ENCODE data around the gene NFATC1.
A peak's percentile ranks its signal among the peaks of the same experiment; 100 is the strongest.

The NFATC1 gene

DNA sequence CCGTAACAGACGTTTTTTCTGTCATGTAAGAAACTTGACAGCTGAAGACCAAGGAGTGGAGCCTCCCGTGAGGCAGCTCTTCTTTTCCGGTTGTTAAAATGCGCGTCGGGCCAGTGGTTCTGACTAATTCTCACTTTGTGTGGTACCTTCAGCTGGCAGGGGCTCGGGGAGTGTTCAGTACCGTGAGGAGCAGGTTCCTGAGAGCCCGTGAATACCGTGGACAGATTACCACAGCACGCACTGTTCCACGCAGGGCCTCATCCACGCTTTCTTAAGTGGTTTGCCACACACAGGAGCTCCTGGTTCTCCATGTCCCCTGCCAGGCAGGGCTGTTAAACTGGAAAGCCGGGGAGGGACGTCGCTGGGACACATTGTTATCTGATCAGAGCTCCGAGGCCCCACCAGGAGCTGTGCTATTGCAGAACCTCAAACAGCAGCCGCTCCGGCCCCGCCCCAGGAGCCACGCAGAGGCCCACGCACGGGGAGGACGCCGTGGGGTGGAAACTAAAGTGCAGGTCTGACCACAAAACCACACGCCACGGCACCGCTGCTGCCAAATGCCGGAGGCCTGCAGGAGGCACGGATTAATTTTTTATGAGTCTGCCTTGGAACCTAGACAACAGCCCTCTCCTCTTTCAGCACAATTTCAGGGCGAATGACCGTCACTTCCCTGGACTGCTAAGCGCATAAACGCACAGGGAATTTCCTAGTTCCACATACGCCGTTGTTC lies 43.3 kb downstream of the NFATC1 start:
- DNase-seq (ENCODE audit: low read depth in 1 of 2, low spot score in 1 of 2): peak in 1 of 2 donors; percentile 15

DNA sequence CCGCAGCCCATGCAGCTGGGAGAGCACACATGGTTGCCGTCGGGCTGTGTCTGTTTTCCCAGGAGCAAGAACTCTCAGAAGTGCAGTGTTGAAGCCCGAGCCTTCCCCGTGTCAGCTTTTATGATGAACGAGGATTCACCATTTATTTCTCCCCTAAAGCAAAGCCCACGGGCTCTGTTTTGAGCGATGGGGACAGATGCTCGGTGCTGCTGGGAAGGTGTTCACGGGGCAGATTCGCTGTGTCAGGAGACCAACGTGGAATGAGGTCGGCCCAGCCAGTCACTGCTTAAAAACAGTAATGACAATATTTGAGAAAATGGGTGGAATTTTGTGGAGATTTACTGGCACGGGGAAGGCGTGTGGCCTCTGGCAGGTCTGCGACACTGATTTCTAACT lies 43.9 kb downstream of the NFATC1 start:
- DNase-seq (ENCODE audit: low read depth in 1 of 2, low spot score in 1 of 2): no peak

DNA sequence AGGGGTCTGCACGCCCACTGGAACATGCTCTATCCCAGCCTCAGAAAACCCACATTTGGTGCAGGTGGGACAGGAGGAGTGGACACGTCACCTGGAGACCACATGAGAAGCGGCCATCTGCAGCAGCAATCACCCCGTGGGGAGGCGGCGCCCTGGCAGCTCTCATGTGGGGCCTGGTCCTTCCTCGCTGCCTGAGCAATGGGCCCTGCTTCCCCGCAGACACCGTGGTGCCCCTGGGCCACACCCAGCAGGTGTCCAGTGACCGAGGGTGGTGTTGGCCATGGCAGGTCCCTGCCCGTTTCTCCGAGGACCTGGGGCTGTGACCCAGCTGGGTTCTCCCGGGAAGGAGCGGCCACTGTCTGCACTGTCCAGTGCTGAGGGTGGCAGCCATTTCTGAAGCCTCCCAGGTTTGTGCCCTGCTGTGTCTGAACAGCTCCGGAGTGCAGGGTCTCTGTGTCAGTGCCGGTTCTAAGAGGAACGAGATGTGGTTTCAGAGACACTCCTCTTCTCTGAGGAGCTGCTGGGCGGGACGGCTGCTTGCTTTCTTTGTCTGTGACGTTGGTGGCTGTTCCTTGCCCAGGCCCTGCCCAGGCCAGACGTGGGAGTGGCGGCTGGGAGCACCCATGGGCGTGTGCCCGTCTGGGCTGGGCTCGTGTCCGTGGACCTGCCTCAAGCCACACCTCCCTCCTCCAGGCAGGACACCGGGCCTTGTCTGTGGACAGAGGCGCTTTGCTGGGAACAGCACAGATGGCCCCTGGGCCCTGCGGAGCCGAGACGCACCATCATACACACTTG lies 44.8 kb downstream of the NFATC1 start:
- DNase-seq (ENCODE audit: low read depth in 1 of 2, low spot score in 1 of 2): no peak

DNA sequence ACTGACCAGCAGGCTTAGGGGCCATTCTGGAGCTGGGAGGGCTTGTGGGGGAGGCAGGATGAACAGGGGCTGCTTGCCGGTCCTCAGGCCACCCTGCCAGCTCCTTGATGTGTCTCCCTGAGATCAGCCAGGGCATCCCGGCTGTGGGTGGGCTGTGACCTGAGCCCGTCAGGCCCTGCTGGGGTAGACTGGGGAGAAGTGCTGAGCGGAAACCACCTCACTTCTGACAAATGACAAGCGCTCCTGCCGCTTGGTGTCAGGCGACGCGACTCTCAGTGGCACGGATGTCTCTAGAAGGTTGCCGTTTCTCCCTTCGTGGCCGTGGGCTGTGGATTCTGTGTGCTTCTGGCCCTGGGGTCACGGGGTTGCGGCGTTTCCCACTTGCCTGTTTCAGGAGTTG lies 45.7 kb downstream of the NFATC1 start:
- no peak for DNase-seq (ENCODE audit: low read depth in 1 of 2, low spot score in 1 of 2)

GRCh38 chr18:79442508-79443221 lies 46.9 kb downstream of the NFATC1 start:
- no peak for DNase-seq (ENCODE audit: low read depth in 1 of 2, low spot score in 1 of 2)

DNA sequence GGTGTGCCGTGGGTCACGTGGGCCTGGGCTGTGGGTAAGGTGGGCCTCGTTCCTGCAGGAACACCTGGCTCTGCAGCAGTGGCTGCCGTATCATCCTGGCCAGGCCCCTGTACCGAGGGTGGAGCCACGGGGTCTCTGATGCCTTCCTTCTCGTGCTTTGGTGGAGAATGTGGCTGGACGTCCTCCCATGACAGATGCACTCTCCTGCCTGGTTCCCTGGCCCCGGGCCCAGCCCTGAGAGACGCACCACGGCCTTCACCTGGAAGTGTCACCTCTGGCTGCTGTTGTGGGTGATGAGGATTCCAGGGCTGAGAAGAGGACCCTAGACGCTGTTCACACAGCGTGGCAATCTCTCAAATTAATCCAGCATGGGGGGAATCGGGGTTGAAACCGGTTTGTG lies 49.5 kb downstream of the NFATC1 start:
- DNase-seq (ENCODE audit: low read depth in 1 of 2, low spot score in 1 of 2): no peak

- no peak for DNase-seq (ENCODE audit: low read depth in 1 of 2, low spot score in 1 of 2)
These were observed 50.2 kb downstream of the NFATC1 start for GRCh38 chr18:79445696-79446561.

DNA sequence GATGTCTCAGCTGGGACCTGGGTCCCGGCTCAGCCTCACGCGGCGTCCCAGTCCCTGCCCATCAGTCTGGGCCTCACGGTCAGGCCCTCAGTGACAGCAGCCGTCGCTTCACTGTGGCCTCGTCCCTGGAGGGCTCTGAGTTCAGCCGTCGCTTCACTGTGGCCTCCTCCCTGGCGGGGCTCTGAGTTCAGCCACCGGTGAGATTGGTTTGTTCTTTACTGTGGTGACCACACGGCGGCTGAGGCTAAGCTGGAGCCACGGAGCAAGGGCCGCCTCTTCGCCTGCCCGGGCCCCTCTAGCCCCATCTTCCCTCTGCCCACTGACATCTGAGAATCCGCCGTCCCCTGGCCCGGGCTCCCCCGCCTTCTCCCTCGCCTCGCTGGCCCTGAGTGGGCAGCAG lies 51.2 kb downstream of the NFATC1 start:
- no peak for DNase-seq (ENCODE audit: low read depth in 1 of 2, low spot score in 1 of 2)

DNA sequence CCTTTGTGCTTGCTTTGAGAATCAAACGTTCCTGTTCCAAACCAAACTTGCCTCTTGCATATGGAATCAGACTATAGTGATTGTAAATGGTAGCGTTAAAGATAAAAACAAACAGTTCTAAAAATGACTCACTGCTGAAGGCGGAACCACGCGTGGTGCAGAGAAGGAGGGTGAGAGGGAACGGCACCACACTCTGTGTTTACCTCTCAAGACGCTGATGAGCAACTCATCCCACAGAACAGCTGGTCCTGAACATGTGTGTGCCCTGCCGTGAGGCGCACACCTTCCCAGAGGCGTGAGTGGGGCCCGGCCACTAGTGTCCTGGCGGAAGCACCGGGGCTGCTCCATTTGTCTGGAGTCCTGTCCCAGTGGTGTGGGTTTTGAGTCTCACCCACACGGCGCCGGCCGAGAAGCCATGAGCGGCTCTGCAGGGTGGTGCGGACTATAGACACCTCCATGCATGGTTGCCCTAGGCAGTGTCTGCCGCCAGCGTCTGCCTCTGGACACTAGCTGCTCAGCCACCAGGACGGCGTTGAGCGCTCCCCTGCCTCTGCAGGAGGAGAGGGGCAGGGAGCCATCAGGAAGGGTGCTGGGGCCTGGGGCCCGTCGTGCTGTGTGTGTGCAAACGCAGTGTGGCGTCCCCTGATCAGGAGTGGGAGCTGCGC lies 52.1 kb downstream of the NFATC1 start:
- no peak for DNase-seq (ENCODE audit: low read depth in 1 of 2, low spot score in 1 of 2)

DNA sequence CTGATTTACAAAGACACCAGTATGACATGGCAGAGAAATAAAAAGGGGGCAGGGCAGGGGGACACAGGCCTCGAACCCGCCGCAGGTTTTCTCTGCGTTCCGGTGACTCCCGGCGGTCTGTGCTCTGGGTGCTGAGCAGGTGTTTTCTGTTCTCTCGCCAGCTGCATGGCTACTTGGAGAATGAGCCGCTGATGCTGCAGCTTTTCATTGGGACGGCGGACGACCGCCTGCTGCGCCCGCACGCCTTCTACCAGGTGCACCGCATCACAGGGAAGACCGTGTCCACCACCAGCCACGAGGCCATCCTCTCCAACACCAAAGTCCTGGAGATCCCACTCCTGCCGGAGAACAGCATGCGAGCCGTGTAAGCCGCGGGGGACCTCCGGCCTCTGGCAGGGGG lies 52.9 kb downstream of the NFATC1 start:
- no peak for DNase-seq (ENCODE audit: low read depth in 1 of 2, low spot score in 1 of 2)

GRCh38 chr18:79449551-79450288 lies 54.0 kb downstream of the NFATC1 start:
- DNase-seq (ENCODE audit: low read depth in 1 of 2, low spot score in 1 of 2): no peak

DNA sequence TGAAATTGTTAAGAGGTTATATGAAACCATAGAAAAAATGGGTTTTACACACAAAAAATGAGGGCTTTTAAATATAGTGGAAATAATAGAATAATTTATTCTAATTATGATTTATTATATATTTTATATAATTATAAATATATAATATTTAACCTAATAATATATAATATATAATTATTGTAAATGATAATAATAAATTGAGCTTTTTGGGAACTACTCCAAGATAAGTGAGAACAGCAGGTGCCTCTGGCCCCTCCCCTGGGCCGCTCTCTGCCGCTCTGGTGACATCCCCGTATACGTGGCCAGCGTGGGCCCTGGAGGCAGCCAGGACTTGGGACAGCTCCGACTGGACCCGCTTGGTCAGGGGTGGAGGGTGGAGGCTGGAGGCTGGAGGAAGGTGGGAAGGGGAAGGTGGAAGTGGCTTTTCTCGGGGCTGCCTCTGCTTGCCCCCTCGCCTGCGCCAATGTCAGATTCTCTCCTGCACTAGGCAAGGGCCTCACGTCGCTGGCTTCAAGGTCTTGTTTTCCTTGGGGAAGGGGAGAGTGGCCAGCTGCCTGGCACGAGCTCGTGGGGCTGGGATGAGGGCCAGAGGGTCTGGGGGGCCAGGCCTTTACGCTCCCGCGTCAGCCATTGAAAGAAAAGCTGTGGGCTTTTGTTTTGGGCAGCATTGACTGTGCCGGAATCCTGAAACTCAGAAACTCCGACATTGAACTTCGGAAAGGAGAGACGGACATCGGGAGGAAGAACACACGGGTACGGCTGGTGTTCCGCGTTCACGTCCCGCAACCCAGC lies 54.8 kb downstream of the NFATC1 start:
- no peak for DNase-seq (ENCODE audit: low read depth in 1 of 2, low spot score in 1 of 2)

GRCh38 chr18:79451237-79452125 lies 55.8 kb downstream of the NFATC1 start:
- no peak for DNase-seq (ENCODE audit: low read depth in 1 of 2, low spot score in 1 of 2)

GRCh38 chr18:79452190-79452990 lies 56.7 kb downstream of the NFATC1 start:
- no peak for DNase-seq (ENCODE audit: low read depth in 1 of 2, low spot score in 1 of 2)

GRCh38 chr18:79452991-79453645 lies 57.4 kb downstream of the NFATC1 start:
- DNase-seq (ENCODE audit: low read depth in 1 of 2, low spot score in 1 of 2): no peak

DNA sequence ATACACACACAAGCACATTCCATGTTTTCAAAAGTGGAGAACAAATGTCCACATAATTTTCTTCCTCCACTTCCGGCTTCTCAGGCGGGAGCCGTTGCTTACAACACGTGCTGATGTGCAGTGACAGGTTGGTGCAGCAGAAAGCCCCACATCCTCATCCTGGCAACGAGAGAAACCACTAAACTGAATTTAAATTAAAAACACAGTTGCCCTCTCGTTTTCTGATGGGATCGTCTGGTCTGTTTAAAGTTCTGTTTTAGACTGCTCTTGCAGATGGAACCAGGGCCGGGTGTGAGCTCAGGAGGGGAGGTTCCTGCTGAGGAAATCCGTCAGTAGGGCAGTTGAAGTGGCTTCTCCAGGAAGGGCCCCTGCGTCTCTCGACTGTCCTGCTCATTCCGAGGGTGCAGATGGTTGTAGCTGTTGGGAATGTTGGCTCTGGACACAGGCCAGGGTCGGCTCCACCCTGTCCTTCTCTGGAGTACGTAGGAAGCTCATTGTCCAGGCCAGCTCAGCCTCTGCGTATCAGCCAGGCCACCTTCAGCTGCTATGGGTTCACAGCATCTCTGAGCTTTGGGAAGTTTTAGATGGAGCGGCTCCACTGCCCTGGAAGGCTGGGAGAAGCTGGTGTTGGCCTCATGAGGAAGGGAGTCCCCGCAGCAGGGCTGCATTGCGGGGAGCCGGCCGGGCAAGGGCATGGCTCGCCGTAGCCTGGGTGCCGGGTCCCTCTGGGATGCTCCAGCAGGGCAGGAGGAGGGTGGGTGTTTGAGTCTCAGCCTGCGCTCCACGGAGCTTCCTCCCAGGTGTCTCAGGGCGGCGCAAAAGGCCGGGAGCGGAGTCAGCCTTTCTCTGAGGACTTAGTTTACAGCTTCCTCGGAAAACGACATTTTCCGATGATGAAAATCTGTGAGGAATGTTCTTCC lies 58.3 kb downstream of the NFATC1 start:
- DNase-seq (ENCODE audit: low read depth in 1 of 2, low spot score in 1 of 2): no peak

Measured in activated T-helper 1 cell treated with anti-CD3 and anti-CD28 coated beads, Interleukin-2, amount 50 U/mL, for 16 hours (primary cell).